Natural killer cell (primary cell): ENCODE results near the gene NKIRAS2. TPM values are rescaled to one million over a fixed set of nuclear protein-coding genes. Genes with fewer than 3 reads are reported as not detected.

Experiments used
- ATAC-seq, 3 donors: fragments of 150-1000 bp in 2 of 3; fragments of 200-7000 bp in 1 of 3; cut with Tn5 transposase; 1 replicate in 1 of 3; 2 replicates in 2 of 3; pipeline ENCODE4 v1.10.0; 2021; ENCODE audit warnings: mild to moderate bottlenecking in 2 of 3, moderate library complexity in 2 of 3
- DNase-seq, 2 donors: peaks; one replicate each; pipeline versions ENCODE4 v3.0.0 to v3.0.0-alpha.2; 2013 to 2021; ENCODE audit warnings: mixed read lengths in 1 of 2
- H3K27ac ChIP-seq: one replicate; pipeline ENCODE4 v1.5.1; 2013; ENCODE audit warnings: mild to moderate bottlenecking, low read length
- H3K27me3 ChIP-seq: one replicate; pipeline ENCODE4 v1.6.1; 2013; ENCODE audit warnings: low read length; ENCODE audit not compliant: control insufficient read depth, insufficient read depth
- H3K36me3 ChIP-seq: one replicate; pipeline ENCODE4 v1.6.1; 2013; ENCODE audit warnings: low read length; ENCODE audit not compliant: control insufficient read depth, insufficient read depth
- H3K4me1 ChIP-seq: one replicate; pipeline ENCODE4 v1.6.1; 2013; ENCODE audit warnings: low read length; ENCODE audit not compliant: control insufficient read depth, insufficient read depth
- H3K4me3 ChIP-seq: one replicate; pipeline ENCODE4 v1.5.1; 2013; ENCODE audit warnings: low read length
- H3K9me3 ChIP-seq: one replicate; pipeline ENCODE4 v1.6.1; 2013; ENCODE audit warnings: low read length; ENCODE audit not compliant: control insufficient read depth, insufficient read depth
- H3K27ac Mint-ChIP-seq, 2 donors: one replicate each; pipeline ENCODE4 v1.8.0; 2022; ENCODE audit warnings: mild to moderate bottlenecking in 2 of 2, mixed read lengths in 2 of 2, moderate library complexity in 1 of 2
- H3K27me3 Mint-ChIP-seq, 2 donors: one replicate each; pipeline ENCODE4 v1.8.0; 2022; ENCODE audit warnings: low read depth in 2 of 2, mixed read lengths in 2 of 2
- H3K36me3 Mint-ChIP-seq: one replicate; pipeline ENCODE4 v1.8.0; 2022; ENCODE audit warnings: mixed read lengths
- H3K4me1 Mint-ChIP-seq, 2 donors: one replicate each; pipeline ENCODE4 v1.8.0; 2022; ENCODE audit warnings: mixed read lengths in 2 of 2
- H3K4me3 Mint-ChIP-seq: one replicate; pipeline ENCODE4 v1.8.0; 2022; ENCODE audit warnings: mild to moderate bottlenecking, moderate library complexity, mixed read lengths
- H3K9me3 Mint-ChIP-seq, 2 donors: one replicate each; pipeline ENCODE4 v1.8.0; 2022; ENCODE audit warnings: mixed read lengths in 2 of 2
- WGBS: methylation state at CpG from one replicate; pipeline ENCODE4 v1.1.7; 2013; ENCODE audit warnings: missing lambda C conversion rate; ENCODE audit not compliant: insufficient coverage; 5-methylcytosine and 5-hydroxymethylcytosine counted together
- intact Hi-C: fragments of 100-400 bp; cut with micrococcal nuclease; formaldehyde crosslinking; loops from one replicate; pipeline ENCODE4 v1.14.2; 2022
- total RNA-seq, 4 donors: library from RNA; stranded (reverse); fragments of 120-200 nt in 1 of 4; gene quantifications; one replicate each; pipeline versions ENCODE4 v1.2.3 to v1.2.4, GENCODE V29; 2013 to 2022
- TF ChIP-seq, protein P1 (sequence below): fragments of 200-600 bp; IDR thresholded peaks from one replicate; pipeline ENCODE4 v1.8.0; 2022; ENCODE audit warnings: antibody characterized with exemption

The NKIRAS2 gene
- total RNA-seq, 3 donors from 2014 or later (not counting 1 experiment from before 2014, with no cell fraction given), result 17.5 to 20.9 (median 19.3) TPM

DNA sequence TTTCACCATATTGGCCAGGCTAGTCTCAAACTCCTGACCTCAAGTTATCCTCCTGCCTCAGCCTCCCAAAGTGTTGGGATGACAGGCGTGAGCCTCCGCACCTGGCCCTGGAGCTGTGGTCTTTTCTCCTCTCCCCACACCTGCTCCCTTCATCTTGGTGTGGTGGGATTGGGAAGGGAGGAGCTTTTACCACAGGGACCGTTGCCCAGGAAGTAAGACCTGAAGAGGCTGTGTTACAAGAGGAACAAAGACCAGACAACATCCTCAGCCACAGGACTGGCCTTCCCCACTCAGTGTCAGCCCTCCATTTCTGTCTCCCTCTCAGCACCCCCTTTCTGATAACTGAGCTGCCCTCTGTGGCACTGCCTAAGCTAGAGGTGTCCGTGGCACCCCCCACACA lies 39.9 kb downstream of the NKIRAS2 start:
- no peaks in the 10 kb centered on the region for H3K9me3 Mint-ChIP-seq
- no peak for ATAC-seq
- peaks cover 5 to 12% of the 10 kb centered on the region in 2 donors for H3K4me1 Mint-ChIP-seq
- Histone ChIP-seq H3K27ac (no peak overlapping the region), H3K36me3 (no peaks in the 10 kb centered on the region), H3K27me3 (peaks cover 3% of the 10 kb centered on the region), H3K9me3 (no peaks in the 10 kb centered on the region), H3K4me3 (no peak overlapping the region), H3K4me1 (peaks cover 10% of the 10 kb centered on the region)
- TF ChIP-seq, protein P1, sequence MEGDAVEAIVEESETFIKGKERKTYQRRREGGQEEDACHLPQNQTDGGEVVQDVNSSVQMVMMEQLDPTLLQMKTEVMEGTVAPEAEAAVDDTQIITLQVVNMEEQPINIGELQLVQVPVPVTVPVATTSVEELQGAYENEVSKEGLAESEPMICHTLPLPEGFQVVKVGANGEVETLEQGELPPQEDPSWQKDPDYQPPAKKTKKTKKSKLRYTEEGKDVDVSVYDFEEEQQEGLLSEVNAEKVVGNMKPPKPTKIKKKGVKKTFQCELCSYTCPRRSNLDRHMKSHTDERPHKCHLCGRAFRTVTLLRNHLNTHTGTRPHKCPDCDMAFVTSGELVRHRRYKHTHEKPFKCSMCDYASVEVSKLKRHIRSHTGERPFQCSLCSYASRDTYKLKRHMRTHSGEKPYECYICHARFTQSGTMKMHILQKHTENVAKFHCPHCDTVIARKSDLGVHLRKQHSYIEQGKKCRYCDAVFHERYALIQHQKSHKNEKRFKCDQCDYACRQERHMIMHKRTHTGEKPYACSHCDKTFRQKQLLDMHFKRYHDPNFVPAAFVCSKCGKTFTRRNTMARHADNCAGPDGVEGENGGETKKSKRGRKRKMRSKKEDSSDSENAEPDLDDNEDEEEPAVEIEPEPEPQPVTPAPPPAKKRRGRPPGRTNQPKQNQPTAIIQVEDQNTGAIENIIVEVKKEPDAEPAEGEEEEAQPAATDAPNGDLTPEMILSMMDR, result no peak
- peaks cover 4 to 6% of the 10 kb centered on the region in 2 donors for H3K27me3 Mint-ChIP-seq
- intact Hi-C loops, result no loop called here
- H3K36me3 Mint-ChIP-seq, result no peaks in the 10 kb centered on the region
- WGBS, result 65% methylated on average over 3 of the region's 4 CpGs
- no peak for DNase-seq
- no peak overlapping the region for H3K4me3 Mint-ChIP-seq
- no peak overlapping the region for H3K27ac Mint-ChIP-seq

GRCh38 chr17:42060231-42060630 lies 40.3 kb downstream of the NKIRAS2 start:
- TF ChIP-seq, protein P1, result no peak
- H3K27me3 Mint-ChIP-seq, result peaks cover 4 to 6% of the 10 kb centered on the region in 2 donors
- no peak overlapping the region for H3K4me3 Mint-ChIP-seq
- ATAC-seq (no peak), DNase-seq (no peak)
- H3K27me3 ChIP-seq, result no peaks in the 10 kb centered on the region
- intact Hi-C loops, result no loop called here
- H3K9me3 Mint-ChIP-seq, result no peaks in the 10 kb centered on the region
- H3K27ac Mint-ChIP-seq, result no peak overlapping the region
- peaks cover 10% of the 10 kb centered on the region for H3K4me1 ChIP-seq
- H3K9me3 ChIP-seq, result no peaks in the 10 kb centered on the region
- H3K4me3 ChIP-seq, result no peak overlapping the region
- no peaks in the 10 kb centered on the region for H3K36me3 ChIP-seq
- no peak overlapping the region for H3K27ac ChIP-seq
- WGBS, result 86% methylated on average over 4 of the region's 4 CpGs
- H3K4me1 Mint-ChIP-seq, result peaks cover 5 to 12% of the 10 kb centered on the region in 2 donors
- no peaks in the 10 kb centered on the region for H3K36me3 Mint-ChIP-seq

- 62% methylated on average over 5 of the region's 5 CpGs for WGBS
- H3K36me3 ChIP-seq, result no peaks in the 10 kb centered on the region
- no peaks in the 10 kb centered on the region for H3K27me3 ChIP-seq
- ATAC-seq, result no peak
- Mint-ChIP-seq H3K36me3 (no peaks in the 10 kb centered on the region), H3K4me1 (peaks cover 5 to 12% of the 10 kb centered on the region in 2 donors), H3K9me3 (no peaks in the 10 kb centered on the region), H3K27ac (no peak overlapping the region), H3K4me3 (no peak overlapping the region), H3K27me3 (peaks cover 4 to 6% of the 10 kb centered on the region in 2 donors)
- H3K27ac ChIP-seq, result no peak overlapping the region
- no peak overlapping the region for H3K4me3 ChIP-seq
- H3K9me3 ChIP-seq, result no peaks in the 10 kb centered on the region
- intact Hi-C loops, result no loop called here
- DNase-seq, result no peak
- H3K4me1 ChIP-seq, result peaks cover 10% of the 10 kb centered on the region
- TF ChIP-seq, protein P1, result no peak
These were observed 42.0 kb downstream of the NKIRAS2 start for GRCh38 chr17:42061646-42062487.
